SW 1271 (cell line): ENCODE measurements around the gene DENND2C.
"Not testable (repeated sequence)": the region's sequence is repeated elsewhere in the genome, so short reads cannot be mapped to it uniquely, and the experiment has no call there.

ENCODE experiments used
- DNase-seq, 2 experiments: peaks; one replicate each; lab custom pipeline; 2025; lab: John Stamatoyannopoulos, UW

Gene DENND2C

GRCh38 chr1:114609026-114609425 lies 60.8 kb downstream of the DENND2C start:
- no peak for DNase-seq

DNA sequence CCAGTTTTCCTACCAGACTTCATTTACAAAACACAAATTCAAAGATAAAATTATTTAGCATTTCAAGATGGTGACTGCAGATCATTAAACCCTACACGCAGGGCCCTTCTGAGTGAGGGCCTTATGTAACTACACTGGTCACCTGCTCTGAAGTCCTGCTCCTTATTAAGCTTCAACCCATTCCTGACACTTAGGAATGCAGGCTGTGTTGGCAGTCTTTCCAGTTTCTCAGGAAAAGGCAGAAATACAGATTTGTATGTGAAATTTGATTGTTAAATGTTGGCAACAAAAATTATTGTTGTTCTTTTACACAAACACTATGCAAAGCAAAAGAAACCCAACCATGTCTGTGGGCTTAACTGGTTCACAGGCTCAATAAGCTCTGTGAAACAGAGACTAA lies 62.6 kb downstream of the DENND2C start:
- DNase-seq, result no peak

DNA sequence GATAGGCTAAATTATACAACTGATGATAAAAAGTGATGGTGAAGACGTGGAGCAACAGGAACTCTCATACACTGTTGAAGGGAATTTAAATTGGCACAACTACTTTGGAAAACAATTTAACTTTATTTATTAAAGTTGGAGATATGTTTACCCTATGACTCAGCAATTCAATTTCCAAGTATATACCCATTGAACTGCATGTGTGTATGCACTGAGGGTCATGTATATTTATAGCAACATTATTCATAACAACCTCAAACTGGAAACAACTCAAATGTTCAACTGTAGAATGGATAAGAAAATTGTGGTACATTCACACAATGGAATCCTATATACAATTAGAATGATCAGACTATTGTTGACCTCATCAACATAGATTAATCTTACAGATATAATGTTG lies 71.9 kb downstream of the DENND2C start:
- no peak for DNase-seq

- DNase-seq, result no peak
These were observed 74.2 kb downstream of the DENND2C start for GRCh38 chr1:114595602-114596001.

- DNase-seq, result no peak
These were observed 75.8 kb downstream of the DENND2C start for GRCh38 chr1:114594046-114594445.

DNA sequence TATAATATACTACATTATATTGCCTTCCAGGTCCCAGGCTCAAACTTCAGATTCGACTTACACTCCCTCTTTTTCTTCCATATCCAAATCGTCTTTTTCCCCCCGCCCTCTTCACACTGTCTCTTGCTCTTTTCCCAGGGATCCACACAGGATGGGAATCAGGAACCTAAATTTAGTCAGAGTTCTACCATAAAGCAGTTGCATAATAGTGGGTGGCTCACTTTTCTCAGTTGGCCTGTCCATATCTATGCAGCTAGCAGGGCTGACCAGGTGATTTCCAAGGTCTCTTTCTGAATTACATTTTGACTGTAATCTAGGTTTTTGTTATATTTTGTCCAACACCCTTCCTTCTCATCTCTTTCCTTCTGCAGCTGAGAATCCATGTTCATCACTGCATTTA lies 80.7 kb downstream of the DENND2C start:
- no peak for DNase-seq

DNA sequence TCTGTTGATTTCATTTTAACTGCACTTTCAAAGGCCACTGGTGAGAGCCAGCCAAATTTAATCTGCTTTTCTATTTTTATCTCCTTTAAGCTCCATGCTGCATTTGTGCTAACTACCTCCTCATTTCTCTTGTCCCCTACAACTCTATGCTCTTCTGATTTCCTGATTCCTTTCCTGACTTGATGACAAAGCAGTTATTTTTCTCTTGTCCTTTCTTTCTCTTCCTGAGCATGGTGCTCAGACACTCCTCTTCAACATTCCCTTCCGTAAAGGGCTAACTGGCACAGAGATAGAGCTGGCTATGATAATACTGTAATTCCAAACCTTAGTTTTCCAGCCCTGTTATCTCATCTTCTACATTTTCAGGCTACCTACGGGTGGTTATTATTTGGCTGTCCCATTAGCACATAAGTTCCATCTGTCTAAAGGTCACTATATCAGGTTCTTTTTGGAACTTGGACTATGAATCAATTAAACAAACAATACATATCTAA lies 81.6 kb downstream of the DENND2C start:
- no peak for DNase-seq

- DNase-seq, result no peak
These were observed 82.5 kb downstream of the DENND2C start for GRCh38 chr1:114587203-114587991.

DNA sequence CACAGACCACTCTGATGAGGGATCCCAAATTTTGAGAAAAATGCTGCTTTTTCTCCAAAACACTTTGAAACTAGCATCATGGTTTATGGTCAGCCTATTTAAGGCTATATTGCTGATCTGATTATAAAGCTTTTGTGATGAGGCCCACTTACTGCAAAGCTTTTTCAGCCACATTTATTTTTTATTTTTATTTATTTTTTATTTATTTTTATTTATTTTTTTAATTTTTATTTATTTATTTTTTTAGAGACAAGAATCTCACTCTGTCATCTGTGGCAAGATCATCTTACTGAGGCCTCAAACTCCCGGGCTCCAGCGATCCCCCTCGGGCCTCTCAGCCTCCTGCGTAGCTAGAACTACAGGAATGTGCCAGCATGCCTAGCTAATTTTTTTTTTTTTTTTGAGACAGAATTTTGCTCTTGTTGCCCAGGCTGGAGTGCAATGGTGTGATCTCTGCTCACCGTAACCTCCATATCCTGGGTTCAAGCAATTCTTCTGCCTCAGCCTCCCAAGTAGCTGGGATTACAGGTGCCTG lies 83.3 kb downstream of the DENND2C start:
- no peak for DNase-seq

DNA sequence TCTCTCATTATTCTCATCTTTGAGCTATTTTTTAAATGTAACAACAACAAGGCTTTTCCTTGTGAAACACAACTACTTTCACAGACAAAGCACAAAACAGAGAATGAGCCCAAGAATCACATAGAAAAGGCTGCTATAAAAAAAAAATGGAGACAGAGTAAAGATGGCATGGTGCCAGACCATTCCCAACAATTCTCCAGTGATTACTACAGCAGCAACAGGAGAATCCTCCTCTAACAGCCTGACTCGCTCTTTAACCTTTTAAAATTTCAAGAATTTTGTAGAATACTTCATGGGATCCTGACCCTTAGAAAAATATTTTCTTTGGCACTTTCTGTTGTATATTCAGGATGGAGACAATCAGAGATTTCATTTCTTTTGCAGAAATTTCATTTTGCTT lies 84.6 kb downstream of the DENND2C start:
- DNase-seq, result no peak

DNA sequence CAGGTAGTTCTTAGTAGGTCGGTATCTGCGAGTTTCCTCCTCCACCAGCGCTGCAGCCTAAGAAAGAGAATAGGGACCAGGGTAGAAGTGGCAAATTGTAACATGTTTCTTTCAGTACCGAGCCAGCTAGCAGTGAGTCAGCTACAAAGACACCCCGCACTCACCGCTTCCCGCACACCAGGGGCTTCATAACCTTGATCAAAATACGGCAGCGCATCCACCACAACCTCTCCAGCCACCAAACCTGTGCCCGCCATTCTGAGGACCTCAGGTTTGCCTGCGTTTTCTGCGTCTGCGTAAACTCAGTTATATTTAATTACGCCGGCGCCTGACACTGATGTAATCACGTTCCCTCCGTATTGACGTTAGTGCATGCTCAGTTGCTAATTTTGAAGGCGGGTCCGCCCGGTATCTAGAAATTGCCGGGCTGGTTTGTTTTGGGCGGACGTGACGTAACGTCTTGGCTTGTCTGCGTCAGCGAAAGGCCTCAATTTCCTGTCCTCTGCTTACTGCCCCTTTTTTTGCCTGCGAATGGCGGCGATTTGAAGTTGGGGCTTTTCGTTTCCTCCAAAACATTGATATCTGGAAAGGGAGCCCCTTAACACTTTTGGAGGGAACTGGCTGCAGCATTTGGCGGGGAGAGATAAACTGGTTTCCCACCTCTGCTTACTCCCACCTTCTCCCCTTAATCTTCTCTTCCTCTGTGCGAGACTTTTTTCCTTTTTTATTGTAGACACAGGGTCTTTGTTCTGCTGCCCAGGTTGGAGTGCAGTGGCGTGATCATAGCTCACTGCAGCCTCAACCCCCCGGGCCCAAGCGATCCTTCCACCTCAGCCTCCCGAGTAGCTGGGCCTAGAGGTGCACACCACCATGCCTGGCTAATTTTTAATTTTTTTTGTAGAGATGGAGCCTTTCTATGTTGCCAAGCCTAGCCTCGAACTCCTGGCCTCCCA lies 88.2 kb downstream of the DENND2C start, which contains the start of gene BCAS2:
Gene BCAS2, minus strand, starts transcription at position 281 of the 953 bp plus-strand sequence. Its CDS starts 24 bp downstream, at position 257.
- DNase-seq, result peak; percentile 83 to 93

DNA sequence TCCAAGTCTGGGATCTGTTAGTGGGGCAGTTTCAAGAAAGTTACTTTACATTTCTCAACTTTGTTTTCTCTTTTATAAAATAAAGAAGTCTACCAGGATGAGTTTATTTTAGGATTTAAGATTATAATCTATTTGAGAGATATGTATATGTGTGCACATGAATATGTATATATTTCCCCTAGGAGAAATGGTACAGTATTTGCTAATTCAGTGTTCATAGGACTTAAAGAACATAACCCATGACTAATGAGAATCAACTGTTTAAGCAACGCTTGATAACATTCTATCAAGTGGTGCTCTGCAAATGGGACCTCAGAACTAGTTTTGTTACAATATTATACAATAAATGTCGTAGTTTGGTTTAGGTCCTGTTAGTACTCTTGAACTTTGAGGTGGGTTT lies 95.5 kb downstream of the DENND2C start:
- DNase-seq, result no peak

- DNase-seq, result no peak
These were observed 105.7 kb downstream of the DENND2C start for GRCh38 chr1:114564141-114564540.

DNA sequence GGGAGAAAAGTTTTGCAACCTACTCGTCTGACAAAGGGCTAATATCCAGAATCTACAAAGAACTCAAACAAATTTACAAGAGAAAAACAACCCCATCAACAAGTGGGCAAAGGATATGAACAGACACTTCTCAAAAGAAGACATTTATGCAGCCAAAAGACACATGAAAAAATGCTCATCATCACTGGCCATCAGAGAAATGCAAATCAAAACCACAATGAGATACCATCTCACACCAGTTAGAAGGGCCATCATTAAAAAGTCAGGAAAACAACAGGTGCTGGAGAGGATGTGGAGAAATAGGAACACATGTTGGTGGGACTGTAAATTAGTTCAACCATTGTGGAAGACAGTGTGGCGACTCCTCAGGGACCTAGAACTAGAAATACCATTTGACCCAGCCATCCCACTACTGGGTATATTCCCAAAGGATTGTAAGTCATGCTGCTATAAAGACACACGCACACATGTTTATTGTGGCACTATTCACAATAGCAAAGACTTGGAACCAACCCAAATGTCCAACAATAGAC lies 106.8 kb downstream of the DENND2C start:
- not testable (repeated sequence) for DNase-seq

GRCh38 chr1:114561333-114561732 lies 108.5 kb downstream of the DENND2C start:
- DNase-seq, result no peak

GRCh38 chr1:114559356-114559755 lies 110.5 kb downstream of the DENND2C start:
- DNase-seq, result no peak

DNA sequence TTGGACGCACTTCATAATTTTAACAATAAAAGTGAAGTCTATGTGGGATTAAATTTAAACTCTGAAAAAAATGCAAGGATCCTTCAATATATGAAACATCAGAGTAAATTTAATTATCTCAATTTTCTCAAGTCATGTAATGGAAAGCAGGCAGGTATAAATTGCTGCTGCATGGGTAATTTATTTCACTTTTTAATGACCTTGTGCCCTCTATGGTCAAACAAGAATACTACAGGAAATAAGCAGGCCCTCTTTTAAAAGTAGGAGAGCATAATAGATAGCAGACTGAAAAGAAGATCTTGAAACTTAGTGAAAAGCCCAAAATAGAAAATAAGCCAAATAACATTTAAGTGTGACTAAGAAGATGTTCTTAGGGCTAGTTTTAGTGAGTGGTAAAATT lies 111.3 kb downstream of the DENND2C start:
- DNase-seq, result peak in 1 of 2 experiments; percentile 4

DNA sequence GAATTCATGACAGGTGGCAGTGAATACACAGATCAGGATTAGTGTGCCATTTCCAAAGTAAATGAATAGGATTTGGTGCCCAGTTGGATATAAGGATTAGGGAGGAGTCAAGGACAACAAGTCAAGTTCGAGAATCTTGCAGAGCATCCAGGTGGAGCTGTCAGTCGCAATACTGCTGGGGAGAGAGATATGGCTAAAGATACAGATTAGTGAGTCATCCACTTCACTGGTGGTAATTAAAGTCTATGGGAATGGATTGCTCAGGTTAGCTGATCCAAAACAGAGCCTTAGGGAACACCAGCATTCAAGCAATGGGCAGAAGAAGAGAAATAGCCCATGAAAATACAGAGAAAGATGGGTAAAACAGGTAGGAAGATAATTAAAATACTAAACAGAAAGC lies 115.3 kb downstream of the DENND2C start:
- no peak for DNase-seq

DNA sequence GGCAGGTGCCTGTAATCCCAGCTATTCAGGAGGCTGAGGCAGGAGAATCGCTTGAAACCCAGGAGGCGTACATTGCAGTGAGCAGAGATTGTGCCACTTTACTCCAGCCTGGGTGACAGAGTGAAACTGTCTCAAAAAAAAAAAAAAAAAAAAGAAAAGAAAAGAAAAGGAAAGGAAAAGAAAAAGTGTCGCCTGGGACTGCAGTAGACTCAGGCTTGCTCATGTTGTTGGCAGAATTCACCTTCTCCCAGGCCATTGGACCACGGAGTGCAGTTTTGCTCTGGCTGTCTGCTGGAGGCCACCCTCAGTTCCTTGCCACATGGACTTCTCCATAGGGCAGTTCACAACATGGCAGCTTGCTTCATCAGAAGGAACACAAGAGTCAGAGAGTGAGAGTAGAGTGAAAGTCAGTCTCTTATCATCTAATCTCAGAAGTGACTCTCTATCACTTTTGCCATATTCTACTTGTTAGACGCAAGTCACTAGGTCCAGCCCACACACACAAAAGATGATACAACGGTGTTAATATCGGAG lies 117.7 kb downstream of the DENND2C start:
- DNase-seq, result no peak

DNA sequence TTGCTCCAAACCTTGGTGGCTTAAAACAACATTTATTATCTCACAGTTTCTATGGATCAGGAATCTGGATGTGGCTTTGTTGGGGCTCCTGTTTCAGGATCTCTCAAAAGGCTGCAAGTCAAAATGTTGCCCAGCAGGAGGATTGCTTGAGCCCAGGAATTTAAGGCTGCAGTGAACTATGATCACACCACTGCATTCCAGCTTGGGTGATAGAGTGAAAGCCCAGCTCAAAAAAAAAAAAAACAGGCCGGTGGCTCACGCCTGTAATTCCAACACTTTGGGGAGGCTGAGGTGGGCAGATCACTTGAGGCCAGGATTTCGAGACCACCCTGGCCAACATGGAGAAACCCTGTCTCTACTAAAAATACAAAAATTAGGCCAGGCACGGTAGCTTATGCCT lies 118.4 kb downstream of the DENND2C start:
- no peak for DNase-seq

DNA sequence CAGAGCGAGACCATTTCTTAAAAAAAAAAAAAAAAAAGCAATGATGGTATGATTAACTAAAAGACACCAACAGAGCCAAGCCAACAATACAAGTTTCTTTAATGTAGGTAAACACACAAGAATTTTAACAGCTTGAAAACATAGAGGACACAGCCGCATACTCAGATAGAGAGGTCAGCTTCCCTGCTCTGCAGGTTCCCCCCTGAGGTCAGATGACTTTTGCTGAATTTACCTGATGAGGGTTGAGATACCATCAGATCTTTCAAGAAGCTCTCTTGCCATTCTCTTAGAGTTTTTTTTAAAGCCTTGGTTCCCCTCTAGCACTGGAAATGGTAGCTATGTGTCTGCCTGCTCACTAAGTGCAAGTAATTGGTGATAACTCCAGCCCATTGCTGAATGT lies 119.5 kb downstream of the DENND2C start:
- DNase-seq, result no peak

- no peak for DNase-seq
These were observed 120.7 kb downstream of the DENND2C start for GRCh38 chr1:114549137-114549536.
